Measurements from ENCODE around the gene TMEM9. TPM values are rescaled to one million over a fixed set of nuclear protein-coding genes. Genes with fewer than 3 reads are reported as not detected.

Gene TMEM9
- total and polyA plus RNA-seq, 2 of the 8 experiments (the other 6 are each of a cell fraction or from before 2014, with no cell fraction given): 79.9 to 181 TPM

DNA sequence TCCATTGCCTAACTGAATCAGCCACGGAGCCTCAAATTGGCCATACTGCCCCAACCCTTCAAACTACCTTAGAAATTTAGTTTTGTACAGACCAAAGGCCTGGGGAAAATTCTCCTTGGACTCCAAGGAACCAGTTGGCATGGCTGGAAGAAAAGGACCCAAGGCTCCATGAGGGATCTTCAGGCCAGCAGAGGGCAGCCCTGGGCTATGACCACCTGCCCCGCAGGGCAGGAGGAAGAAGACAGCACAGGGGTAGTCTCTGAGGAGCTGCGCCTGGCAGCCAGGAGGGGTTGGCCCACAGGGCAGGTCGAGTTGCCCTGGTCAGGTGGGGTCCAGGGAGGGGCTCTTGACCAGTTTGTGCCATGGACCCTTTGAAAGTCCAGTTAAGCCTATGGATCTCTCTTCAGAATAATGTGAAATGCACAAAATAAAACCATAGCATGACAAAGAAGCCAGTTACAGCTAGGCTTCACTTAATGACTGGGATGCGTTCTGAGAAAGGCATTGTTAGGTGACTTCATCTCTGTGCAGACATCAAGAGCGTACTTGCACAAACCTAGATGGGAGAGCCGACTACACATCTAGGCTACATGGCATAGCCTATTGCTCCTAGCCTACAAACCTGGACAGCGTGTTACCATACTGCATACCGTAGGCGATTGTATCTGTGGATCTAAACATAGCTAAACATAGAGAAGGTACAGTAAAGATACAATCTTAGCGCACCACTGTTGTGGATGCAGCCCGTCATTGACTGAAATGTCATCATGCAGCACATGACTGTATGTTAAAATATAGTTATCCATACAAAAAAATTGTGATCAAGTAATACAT, 68.2 kb downstream of the TMEM9 start (continued):
- TF ChIP-seq ATF2 (IDR thresholded peaks at IDR 0.05; ENCODE audit: low read length) (no peak), HDAC2 (IDR thresholded peaks at IDR 0.05; ENCODE audit: borderline replicate concordance in 1 of 2, low read depth in 2 of 2, low read length in 2 of 2) (no peak), CHD2 (IDR thresholded peaks at IDR 0.05; ENCODE audit: low read length) (no peak), SIX5 (IDR thresholded peaks at IDR 0.05; ENCODE audit: low read depth, low read length) (no peak), CHD7 (IDR thresholded peaks at IDR 0.05; ENCODE audit: insufficient replicate concordance, low read length) (no peak), CHD1 (IDR thresholded peaks at IDR 0.05; ENCODE audit: low read depth, low read length) (no peak)
- TF ChIP-seq, protein P1, sequence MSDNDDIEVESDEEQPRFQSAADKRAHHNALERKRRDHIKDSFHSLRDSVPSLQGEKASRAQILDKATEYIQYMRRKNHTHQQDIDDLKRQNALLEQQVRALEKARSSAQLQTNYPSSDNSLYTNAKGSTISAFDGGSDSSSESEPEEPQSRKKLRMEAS (IDR thresholded peaks at IDR 0.05): peak; percentile 37; the same call in 1 of the 2 replicates
